ENCODE results near the gene ZNF213.
A peak's percentile ranks its signal among the peaks of the same experiment; 100 is the strongest.
"Not testable (repeated sequence)": the region's sequence is repeated elsewhere in the genome, so short reads cannot be mapped to it uniquely, and the experiment has no call there.

ZNF213 gene

DNA sequence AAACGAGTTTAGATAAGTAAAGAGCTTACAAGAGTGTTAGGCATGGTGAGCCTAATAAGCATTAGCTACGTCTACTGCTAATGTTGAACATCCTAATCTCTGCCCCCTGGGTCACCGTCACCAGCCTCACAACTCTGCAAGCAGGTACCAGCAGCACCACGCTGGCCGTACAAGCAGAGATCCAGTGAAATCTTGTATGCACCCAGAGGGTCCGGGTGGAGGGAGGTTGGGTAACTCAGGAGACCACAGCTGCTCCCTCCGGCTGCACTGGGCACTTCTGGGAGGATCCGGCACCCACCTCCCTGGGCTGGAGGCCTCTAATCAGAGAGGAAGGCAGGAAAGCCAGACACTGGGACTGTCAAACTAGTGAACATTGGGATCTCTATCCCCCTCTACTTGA is 44.8 kb downstream of the ZNF213 start:
- DNase-seq (ENCODE audit: extremely low read depth, low read depth), result no peak
- TF ChIP-seq, protein P1, sequence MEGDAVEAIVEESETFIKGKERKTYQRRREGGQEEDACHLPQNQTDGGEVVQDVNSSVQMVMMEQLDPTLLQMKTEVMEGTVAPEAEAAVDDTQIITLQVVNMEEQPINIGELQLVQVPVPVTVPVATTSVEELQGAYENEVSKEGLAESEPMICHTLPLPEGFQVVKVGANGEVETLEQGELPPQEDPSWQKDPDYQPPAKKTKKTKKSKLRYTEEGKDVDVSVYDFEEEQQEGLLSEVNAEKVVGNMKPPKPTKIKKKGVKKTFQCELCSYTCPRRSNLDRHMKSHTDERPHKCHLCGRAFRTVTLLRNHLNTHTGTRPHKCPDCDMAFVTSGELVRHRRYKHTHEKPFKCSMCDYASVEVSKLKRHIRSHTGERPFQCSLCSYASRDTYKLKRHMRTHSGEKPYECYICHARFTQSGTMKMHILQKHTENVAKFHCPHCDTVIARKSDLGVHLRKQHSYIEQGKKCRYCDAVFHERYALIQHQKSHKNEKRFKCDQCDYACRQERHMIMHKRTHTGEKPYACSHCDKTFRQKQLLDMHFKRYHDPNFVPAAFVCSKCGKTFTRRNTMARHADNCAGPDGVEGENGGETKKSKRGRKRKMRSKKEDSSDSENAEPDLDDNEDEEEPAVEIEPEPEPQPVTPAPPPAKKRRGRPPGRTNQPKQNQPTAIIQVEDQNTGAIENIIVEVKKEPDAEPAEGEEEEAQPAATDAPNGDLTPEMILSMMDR (IDR thresholded peaks at IDR 0.05; ENCODE audit: low read depth, low read length), result no peak

DNA sequence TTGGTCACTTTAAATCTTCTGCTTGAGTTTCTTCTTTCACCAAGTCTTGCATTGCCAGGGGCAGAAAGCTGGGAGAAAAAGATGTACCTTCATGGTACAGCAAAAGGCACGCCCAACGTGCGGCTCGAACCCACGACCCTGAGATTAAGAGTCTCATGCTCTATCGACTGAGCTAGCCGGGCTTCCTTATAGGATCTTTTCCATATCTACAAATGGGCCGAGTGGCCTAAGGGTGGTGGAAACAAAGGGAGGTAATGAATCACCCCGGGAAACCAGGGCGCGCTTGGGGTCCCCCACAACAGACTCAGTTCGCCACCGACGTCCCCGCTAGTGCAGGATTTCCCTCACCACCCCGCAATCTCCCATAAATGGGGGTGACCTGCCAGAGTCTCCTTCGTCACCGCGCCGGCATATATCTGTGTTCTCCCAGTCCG is 45.6 kb downstream of the ZNF213 start:
- TF ChIP-seq, protein P1 (IDR thresholded peaks at IDR 0.05; ENCODE audit: low read depth, low read length), result no peak
- DNase-seq (ENCODE audit: extremely low read depth, low read depth), result no peak

DNA sequence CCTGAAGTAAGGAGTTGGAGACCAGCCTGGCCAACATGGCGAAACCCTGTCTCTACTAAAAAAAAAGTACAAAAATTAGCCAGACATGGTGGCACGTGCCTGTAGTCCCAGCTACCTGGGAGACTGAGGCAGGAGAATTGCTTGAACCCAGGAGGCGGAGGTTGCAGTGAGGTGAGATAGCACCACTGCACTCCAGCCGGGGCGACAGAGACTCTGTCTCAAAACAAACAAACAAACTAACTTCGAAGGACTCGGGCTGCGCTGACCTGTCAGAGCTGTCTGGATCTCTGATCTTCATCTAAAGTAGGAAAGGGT is 47.4 kb downstream of the ZNF213 start:
- DNase-seq (ENCODE audit: extremely low read depth, low read depth), result not testable (repeated sequence)

DNA sequence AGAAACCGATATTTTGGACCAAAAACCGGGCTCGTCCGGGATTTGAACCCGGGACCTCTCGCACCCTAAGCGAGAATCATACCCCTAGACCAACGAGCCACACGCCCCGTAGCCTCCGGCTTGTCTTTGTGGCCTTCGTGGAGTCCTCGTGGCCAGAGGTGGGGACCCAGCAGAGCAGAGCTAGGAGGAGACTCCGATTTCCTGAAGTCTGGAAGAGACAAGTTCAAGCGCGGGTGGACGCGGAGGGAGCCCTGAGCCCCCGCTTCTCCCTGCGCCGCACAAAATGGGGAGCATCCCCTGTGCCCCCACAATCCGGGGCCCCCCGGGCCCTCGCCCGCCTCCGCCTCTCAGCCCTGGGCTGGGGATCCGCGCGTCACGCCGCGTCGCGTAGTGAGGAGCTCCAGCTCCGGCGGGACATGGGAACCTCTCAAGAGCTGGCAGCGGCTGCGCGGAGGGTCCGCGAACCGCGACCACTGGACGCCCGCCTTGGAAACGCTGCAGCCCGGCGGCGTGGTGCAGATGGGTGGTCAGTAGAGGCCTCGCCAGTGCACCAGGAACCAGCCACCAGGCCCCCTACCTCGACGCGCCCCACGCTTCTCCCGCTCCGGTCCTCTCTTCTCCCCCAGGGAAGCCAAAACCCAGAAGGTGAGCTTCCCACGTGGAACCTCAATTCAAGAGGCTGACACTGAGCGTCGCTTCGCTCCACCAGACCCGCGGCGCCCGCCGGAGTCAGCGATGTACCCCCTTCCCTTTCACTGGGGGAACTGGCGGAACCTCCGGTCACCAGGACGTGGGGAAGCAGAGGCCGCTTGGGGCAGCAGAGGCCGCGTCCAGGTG is 48.0 kb downstream of the ZNF213 start:
- DNase-seq (ENCODE audit: extremely low read depth, low read depth), result no peak
- TF ChIP-seq, protein P1 (IDR thresholded peaks at IDR 0.05; ENCODE audit: low read depth, low read length), result peak; percentile 38

DNA sequence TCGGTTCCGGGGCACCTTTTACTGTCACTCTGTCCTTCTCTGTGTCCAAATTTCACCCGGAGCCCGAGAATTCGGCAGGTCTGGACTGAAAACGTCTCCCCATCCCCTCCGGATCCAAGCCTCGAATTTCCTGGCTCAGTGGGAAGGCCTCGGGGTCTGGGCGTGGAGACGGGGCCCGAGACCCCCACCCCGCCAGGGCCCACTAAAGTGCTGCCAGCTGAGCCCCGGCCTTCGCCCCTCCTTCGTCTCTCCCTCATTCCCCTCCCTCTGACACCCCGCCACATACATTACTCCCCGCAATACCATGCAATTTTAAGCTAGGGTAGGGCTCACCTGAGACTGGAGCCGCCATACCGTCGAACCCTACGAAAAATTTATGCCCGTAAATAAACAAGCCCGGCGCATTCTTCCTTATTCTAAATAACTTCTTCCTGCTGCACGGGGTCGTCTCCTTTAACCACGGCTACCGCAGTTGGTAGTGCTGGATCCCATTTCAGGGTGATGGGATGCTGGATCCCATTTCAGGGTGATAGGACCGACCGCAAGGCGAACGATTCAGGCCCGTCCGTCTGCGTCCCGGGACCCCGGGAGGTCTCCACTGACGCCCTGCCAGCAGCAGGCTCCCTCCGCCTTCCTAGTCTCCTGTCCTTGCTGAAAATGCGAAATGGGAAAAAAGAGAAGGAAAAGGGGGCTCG is 48.8 kb downstream of the ZNF213 start:
- no peak for DNase-seq (ENCODE audit: extremely low read depth, low read depth)
- TF ChIP-seq, protein P1 (IDR thresholded peaks at IDR 0.05; ENCODE audit: low read depth, low read length), result no peak

DNA sequence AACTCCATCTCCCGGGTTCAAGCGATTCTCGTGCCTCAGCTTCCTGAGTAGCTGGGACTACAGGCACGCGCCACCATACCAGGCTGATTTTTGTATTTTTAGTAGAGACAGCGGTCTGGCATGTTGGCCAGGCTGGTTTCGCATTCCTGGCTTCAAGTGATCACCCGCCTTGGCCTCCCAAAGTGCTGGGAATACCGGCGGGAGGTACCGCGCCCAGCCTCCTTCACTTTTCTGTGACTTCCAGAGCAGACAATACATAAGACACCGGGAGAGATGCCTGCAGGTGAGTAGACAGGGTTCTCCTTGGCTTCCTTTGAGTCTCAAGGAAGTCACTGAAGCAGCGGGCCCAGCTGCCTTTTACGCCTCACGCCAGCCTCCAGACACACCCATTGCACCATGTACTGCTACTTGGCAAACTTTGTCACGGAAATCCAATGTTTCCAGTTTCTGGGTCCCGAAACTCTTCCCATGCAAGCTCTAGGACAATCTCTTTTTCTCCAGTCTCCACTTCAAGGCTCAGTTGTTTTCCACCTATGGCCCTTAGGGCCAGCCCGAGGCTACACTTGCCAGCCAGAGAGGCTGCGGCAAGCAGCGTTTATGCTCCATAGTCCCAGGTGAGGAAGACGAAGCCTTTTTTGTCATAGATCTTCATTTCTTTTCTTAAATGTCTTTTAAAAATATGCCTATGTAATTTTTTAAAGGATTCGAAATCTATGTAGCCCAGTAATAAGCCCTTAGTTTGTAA is 52.3 kb downstream of the ZNF213 start:
- no peak for DNase-seq (ENCODE audit: extremely low read depth, low read depth)
- TF ChIP-seq, protein P1 (IDR thresholded peaks at IDR 0.05; ENCODE audit: low read depth, low read length), result no peak

DNA sequence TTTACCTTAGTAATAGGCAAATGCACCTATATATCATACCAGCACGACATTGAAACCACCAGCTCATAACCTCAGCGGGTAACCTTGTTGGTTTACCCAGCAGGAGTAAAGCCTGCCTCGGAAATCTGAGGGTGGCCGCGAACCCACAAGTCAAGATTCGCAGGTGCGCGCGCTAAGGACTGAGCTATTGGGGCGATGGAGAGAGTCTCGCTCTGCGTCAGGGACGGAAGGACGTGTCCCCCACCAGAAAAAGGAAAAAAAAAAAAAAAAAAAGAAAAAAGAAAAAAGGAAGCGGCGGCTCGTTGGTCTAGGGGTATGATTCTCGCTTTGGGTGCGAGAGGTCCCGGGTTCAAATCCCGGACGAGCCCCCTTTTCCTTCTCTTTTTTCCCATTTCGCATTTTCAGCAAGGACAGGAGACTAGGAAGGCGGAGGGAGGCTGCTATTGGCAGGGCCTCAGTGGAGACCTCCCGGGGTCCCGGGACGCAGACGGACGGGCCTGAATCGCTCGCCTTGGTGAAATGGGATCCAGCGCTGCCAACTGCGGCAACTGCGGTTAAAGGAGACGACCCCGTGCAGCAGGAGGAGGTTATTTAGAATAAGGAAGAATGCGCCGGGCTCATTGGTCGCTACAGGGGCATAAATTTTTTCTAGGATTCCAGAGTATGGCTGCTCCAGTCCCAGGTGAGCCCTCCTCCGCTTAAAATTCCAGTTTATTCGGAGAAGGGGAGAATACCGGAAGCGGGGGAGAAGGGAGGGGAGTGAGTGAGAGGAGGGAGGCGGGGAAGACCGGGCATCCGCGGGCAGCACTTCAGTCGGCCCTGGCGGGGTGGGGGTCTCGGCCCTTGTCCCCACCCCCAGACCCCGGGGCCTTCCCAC is 53.2 kb downstream of the ZNF213 start, which contains the start of gene OR1F1:
OR1F1 (plus strand) TSS at position 407 of the 877 bp plus-strand sequence.
- TF ChIP-seq, protein P1 (IDR thresholded peaks at IDR 0.05; ENCODE audit: low read depth, low read length), result no peak
- DNase-seq (ENCODE audit: extremely low read depth, low read depth), result no peak
